ENCODE measurements around the gene DPH2.

DNA sequence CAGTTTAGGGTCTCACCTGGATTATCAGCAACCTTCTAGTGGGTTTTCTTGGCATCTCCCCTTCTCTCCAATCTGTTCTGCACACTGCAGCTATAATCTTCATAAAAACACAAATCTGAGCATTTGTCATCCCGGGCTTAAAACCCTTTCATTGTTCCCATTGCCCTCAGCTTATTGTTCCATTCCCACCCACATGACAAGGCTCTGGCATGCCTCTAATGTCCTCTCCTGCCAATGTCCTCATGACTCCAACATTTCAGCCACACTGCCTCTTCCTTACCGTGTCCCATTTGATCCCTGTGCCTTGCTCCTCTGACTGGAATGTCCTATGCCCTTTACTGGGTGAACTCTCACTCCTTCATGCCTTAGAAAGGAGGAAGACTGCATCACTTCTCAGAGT, 7.5 kb upstream of the DPH2 start:
- TF ChIP-seq, protein P1, sequence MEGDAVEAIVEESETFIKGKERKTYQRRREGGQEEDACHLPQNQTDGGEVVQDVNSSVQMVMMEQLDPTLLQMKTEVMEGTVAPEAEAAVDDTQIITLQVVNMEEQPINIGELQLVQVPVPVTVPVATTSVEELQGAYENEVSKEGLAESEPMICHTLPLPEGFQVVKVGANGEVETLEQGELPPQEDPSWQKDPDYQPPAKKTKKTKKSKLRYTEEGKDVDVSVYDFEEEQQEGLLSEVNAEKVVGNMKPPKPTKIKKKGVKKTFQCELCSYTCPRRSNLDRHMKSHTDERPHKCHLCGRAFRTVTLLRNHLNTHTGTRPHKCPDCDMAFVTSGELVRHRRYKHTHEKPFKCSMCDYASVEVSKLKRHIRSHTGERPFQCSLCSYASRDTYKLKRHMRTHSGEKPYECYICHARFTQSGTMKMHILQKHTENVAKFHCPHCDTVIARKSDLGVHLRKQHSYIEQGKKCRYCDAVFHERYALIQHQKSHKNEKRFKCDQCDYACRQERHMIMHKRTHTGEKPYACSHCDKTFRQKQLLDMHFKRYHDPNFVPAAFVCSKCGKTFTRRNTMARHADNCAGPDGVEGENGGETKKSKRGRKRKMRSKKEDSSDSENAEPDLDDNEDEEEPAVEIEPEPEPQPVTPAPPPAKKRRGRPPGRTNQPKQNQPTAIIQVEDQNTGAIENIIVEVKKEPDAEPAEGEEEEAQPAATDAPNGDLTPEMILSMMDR (conservative IDR thresholded peaks at IDR 0.05; ENCODE audit: low read length) = no peak
- no peak for TF ChIP-seq EZH2phosphoT487 (IDR thresholded peaks at IDR 0.05; ENCODE audit: borderline replicate concordance)
